Choroid plexus epithelial cell (primary cell): ENCODE data around the gene VAPB.

Source experiments
- DNase-seq: peaks from one replicate; pipeline ENCODE4 v3.0.0-alpha.2; 2010; ENCODE audit warnings: low read depth
- H3K4me3 ChIP-seq: 2 replicates; pipeline ENCODE4 v1.5.1; 2011; ENCODE audit warnings: low read depth, mild to moderate bottlenecking, control low read depth, low read length, moderate library complexity
- CTCF ChIP-seq: conservative IDR thresholded peaks from 2 replicates; pipeline ENCODE4 v1.5.1; 2011; ENCODE audit warnings: low read depth, mild to moderate bottlenecking, control low read depth, inconsistent platforms, low read length, moderate library complexity

VAPB gene

GRCh38 chr20:58466729-58467571, 77.9 kb downstream of the VAPB start:
- H3K4me3 ChIP-seq, result no peak overlapping the region
- DNase-seq, result no peak
- TF ChIP-seq CTCF, result no peak

GRCh38 chr20:58467572-58468527, 78.8 kb downstream of the VAPB start:
- DNase-seq, result no peak
- H3K4me3 ChIP-seq, result no peak overlapping the region
- TF ChIP-seq CTCF, result no peak

GRCh38 chr20:58469616-58470015, 80.6 kb downstream of the VAPB start:
- no peak for DNase-seq
- no peak overlapping the region for H3K4me3 ChIP-seq
- TF ChIP-seq CTCF, result no peak

GRCh38 chr20:58470336-58471192, 81.5 kb downstream of the VAPB start:
- DNase-seq, result no peak
- no peak overlapping the region for H3K4me3 ChIP-seq
- TF ChIP-seq CTCF, result no peak

GRCh38 chr20:58471193-58472164, 82.5 kb downstream of the VAPB start:
- TF ChIP-seq CTCF, result no peak
- no peak for DNase-seq

More at GRCh38 chr20:58471193-58472164, 82.5 kb downstream of the VAPB start:
- H3K4me3 ChIP-seq, result no peak overlapping the region
